GM19463 (cell line): ENCODE results near the gene TTLL4.

Experiments used
- ATAC-seq: cut with Tn5 transposase; IDR thresholded peaks from one replicate; pipeline ENCODE4 v1.9.1; 2021; ENCODE audit warnings: mild to moderate bottlenecking, moderate library complexity; ENCODE audit not compliant: unreplicated experiment

The TTLL4 gene

GRCh38 chr2:218782528-218782844 is 71.9 kb downstream of the TTLL4 start:
- no peak for ATAC-seq

DNA sequence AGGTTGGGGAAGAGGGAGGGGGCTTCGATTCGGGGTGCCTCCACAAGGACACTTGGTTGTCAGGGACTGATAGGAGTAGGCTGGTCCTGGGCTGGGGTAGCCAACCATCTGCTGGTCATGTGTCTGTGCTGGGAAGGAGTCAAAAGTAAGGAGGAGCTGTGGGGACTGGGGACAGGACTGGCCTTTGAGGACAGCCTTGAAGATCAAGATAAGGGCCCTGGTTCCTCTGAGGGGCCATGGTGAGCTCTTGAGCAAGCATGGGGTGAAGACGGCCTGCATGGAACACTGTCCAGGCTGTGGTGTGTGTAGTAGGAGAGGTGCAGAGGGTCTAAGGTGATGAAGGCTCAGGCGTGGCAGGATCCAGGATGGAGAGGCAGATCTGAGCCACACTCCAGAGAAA is 73.1 kb downstream of the TTLL4 start:
- no peak for ATAC-seq

- no peak for ATAC-seq
These were observed 74.5 kb downstream of the TTLL4 start for GRCh38 chr2:218785103-218785502.

DNA sequence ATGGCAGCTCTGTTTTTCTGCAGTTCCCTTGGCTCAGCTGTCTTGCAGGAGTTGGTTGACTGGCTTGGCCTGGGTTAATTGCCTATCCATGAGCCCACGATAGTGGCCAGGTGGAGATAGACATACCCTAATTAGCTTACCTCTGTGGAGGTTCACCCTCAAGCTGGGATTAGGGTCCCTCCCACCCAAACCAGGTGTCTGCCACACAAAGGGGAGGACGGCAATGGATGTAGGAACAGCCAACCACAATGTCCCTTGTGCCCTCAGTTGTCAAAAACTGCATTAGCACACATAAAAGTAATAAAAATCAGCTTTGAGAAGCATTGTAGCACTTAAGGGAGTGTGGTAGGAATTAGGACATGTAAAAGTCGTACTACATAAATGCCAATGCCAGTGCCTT is 75.5 kb downstream of the TTLL4 start:
- ATAC-seq = no peak

GRCh38 chr2:218788529-218789255 is 78.1 kb downstream of the TTLL4 start:
- ATAC-seq = no peak

- no peak for ATAC-seq
These were observed 81.8 kb downstream of the TTLL4 start for GRCh38 chr2:218792433-218792832.

GRCh38 chr2:218796691-218797090 is 86.1 kb downstream of the TTLL4 start:
- no peak for ATAC-seq

DNA sequence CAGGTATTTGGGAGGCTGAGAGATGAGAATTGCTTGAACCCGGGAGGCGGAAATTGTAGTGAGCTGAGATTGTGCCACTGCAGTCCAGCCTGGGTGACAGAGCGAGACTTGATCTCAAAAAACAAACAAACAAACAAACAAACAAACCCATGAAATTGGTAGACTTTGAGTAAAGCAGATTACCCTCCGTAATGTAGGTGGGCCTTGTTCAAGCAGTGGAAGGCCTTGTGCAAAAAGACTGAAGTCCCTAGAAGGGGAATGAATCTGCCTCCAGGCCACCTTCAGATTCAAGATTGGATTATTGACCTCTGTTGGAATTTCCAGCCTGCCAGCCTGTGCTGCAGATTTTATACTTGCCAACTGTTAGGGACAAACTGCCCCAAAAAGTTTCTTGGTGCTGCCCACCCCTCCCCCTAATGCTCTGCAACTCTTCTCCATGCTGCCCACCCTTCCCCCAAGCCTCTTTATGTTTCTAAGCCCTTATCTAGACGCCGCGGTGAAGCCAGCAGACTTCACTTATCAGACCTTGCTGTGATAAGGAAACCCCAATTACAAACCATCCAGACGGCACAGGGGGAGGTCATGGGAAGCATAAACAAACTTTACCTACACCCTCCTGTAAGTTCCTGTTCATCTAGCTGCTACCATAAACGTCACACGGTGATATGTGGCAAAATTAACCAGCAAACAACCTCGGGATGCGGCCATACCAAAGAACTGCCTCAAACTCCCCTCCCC is 88.3 kb downstream of the TTLL4 start:
- ATAC-seq = no peak

DNA sequence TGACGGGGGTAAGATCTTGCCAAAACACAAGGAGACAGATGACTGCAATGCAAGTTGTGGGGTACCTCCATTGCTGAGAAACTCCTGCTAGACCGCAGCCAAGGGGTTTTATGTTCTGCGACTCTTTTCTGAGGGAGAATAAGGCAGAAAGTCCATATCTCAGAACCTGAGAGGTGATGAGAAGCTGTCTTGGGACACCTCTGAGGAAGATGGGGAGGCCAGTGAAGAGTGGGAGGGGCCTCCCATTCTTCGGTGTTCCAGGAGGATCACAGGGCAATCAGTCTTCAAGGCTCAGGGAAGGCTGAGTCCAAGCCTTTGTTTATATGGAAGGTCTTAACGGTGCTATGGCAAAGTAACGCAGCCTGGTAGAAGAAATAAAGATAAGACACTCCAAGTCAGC is 89.4 kb downstream of the TTLL4 start:
- ATAC-seq = no peak

- no peak for ATAC-seq
These were observed 91.9 kb downstream of the TTLL4 start for GRCh38 chr2:218802386-218802994.

DNA sequence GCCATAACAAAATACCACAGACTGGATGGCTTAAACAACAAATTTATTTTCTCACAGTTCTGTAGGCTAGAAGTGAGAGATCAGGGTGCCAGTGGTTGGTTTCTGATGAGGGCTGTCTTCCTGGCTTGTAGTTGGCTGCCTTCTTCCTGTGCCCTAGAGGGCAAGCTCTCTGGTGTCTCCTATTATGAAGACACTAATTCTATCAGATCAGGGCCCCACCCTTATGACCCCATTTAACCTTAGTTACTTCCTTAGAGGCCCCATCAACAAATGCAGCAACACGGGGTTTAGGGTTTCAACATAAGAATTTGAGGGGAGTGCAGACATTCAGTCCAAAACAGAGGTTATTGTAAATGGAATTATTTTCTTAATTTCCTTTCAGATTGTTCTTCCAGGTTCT is 94.2 kb downstream of the TTLL4 start:
- ATAC-seq = no peak
